HFF-Myc (cell line): Measurements from ENCODE around the gene MGAT4B.

ENCODE experiments used
- DNase-seq: peaks from one replicate; pipeline ENCODE4 v3.0.0-alpha.2; 2011; ENCODE audit warnings: low read depth; ENCODE audit errors: extremely low read depth
- H3K4me3 ChIP-seq: replicated peaks from 2 replicates; pipeline ENCODE4 v1.5.1; 2011; ENCODE audit warnings: low read depth, mild to moderate bottlenecking, control low read depth, low read length
- TF ChIP-seq, protein P1 (sequence below): IDR thresholded peaks from 2 replicates; pipeline ENCODE4 v1.5.1; 2012; ENCODE audit warnings: mild to moderate bottlenecking, low read depth, low read length, control low read depth; ENCODE audit errors: missing control alignments

The MGAT4B gene

DNA sequence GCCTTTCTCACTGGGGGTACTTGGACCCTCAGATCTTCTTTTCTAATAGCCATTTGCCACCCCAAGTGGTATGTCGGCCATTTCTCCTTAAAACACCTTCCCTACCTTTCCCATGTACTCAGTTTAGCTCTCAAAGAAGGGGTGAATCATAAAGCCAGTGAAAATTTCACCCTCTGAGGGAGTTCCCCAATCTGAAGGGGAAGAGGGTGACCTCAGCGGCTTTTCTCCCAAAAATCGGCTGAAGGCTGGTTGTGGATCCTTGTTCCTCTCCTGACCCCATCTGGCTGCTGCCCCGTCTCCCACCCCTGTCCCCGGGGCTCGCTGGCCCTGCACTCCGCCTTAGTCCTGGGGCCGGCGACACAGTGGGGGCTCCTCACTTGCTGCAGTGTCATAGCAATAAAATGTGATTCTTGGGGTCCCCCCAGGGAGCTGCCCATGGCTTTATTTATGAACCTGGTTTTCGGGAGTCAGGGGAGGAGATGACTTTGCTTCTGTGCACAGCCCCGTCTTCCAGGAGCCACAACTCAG, 30.2 kb downstream of the MGAT4B start:
- DNase-seq, result no peak
- H3K4me3 ChIP-seq, result no peak overlapping the region

DNA sequence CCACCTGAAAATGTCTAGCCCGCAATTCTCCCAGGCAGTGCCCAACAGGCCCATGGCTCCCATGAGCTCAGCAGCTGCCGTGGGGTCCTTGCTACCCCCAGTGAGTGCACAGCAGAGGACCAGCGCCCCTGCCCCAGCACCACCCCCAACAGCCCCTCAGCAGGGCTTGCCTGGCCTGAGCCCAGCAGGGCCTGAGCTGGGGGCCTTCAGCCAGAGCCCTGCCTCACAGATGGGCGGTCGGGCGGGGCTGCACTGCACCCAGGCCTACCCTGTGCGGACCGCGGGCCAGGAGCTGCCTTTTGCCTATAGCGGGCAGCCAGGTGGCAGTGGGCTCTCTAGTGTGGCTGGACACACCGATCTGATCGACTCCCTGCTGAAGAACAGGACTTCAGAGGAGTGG, 32.2 kb downstream of the MGAT4B start:
- H3K4me3 ChIP-seq, result no peak overlapping the region
- no peak for DNase-seq
- TF ChIP-seq, protein P1, sequence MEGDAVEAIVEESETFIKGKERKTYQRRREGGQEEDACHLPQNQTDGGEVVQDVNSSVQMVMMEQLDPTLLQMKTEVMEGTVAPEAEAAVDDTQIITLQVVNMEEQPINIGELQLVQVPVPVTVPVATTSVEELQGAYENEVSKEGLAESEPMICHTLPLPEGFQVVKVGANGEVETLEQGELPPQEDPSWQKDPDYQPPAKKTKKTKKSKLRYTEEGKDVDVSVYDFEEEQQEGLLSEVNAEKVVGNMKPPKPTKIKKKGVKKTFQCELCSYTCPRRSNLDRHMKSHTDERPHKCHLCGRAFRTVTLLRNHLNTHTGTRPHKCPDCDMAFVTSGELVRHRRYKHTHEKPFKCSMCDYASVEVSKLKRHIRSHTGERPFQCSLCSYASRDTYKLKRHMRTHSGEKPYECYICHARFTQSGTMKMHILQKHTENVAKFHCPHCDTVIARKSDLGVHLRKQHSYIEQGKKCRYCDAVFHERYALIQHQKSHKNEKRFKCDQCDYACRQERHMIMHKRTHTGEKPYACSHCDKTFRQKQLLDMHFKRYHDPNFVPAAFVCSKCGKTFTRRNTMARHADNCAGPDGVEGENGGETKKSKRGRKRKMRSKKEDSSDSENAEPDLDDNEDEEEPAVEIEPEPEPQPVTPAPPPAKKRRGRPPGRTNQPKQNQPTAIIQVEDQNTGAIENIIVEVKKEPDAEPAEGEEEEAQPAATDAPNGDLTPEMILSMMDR, result no peak

More for the DNA sequence above, 30.2 kb downstream of the MGAT4B start:
- TF ChIP-seq, protein P1, result no peak

DNA sequence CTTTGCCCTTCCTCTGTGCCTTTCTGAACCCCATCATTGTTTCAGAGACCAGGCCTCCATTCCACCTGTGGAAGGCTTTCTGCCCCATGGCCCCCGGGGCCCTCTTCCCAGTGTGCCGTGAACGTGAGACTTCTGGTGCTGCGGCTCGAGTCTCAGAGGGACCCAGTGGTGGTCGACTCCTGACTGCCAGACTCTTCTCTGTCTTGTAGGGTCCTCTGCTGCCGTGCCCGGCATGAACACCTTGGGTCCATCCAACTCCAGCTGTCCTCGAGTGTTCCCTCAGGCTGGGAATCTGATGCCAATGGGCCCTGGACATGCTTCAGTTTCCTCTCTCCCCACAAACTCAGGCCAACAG, 33.0 kb downstream of the MGAT4B start:
- TF ChIP-seq, protein P1, result no peak
- no peak overlapping the region for H3K4me3 ChIP-seq
- DNase-seq, result no peak

DNA sequence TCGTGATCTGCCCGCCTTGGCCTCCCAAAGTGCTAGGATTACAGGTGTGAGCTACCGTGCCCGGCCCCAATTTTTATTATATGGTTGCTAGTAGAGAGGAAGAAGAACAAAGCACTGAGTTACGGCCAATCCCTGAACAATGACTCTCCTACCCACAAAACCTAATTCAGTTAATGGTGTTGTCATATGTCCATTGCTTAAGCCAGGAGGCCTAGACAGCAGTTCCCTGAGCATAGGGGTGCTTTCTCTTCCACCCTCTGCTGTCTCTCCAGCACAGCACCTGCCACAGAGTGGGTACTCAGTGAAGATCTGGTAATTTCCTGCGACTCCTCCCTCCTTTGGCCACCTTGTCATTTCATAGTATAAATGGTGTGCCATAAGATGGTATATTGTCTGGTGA, 34.3 kb downstream of the MGAT4B start:
- DNase-seq, result no peak
- TF ChIP-seq, protein P1, result no peak
- no peak overlapping the region for H3K4me3 ChIP-seq

DNA sequence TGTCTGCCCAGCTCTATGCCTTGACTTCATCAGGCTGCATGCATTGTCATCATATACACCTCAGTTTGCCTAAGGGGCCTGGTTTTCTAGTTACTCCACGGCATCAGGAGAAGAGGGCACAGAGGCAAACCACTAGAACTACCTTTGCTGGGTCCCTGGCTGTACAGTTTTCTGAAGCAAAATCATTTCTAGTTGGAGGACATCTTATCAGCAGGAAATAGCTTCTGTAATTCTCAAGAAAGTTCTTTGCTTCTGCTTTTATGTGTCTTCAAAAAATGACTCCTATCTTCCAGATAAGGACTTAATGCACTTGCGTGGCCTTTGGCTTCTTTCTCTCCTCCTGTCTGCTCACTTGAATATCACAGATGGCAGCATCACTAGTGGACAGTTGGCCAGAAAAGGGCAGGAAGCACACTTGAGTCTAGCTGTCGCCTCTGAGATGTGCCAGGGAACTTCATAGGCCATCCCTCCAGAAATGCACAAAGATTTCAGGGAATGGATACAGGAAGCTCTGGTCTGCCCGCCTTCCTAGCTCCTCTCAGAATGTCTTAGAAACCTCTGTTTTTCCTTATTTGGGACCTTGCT, 35.3 kb downstream of the MGAT4B start:
- no peak for DNase-seq
- TF ChIP-seq, protein P1, result no peak
- no peak overlapping the region for H3K4me3 ChIP-seq

DNA sequence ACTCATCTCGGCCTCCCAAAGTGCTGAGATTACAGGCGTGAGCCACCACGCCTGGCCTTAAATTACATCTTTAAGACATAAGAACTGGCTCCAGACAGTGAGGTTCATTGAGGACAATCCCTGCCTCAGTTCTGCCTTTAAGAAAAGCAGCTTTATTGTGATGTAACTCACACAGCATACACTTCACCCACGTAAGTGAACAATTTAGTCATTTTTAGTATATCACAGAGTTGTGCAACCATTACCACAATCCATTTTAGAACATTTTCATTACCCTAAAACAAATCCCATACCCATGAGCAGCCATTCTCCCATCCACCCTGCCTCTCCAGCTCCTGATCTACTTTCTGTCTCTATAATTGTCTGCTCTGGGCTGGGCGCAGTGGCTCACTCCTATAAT, 36.9 kb downstream of the MGAT4B start:
- DNase-seq, result no peak
- no peak overlapping the region for H3K4me3 ChIP-seq
- TF ChIP-seq, protein P1, result no peak

DNA sequence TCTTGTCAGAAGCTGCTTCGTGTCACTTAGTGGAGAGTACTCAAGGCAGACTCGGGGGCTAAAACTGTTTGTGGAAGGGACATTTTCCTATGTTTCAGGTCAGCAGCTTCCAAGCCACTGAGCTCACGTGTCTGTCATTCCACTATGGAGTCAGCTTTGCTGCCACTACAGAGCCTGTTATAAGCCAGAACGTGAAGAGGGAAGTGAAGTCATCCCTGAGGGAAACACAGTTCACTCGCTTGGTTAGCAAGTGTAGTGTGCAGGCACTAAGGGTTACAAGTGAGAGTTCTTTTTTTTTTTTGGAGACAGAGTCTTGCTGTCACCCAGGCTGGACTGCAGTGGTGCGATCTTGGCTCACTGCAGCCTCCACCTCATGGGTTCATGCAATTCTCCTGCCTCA, 37.4 kb downstream of the MGAT4B start:
- no peak overlapping the region for H3K4me3 ChIP-seq
- DNase-seq, result no peak
- TF ChIP-seq, protein P1, result no peak
